Activated CD4-positive, alpha-beta T cell treated with anti-CD3 and anti-CD28 coated beads for 24 hours (primary cell): Measurements from ENCODE around the gene GEMIN5.
A peak's percentile ranks its signal among the peaks of the same experiment; 100 is the strongest.
"Not testable (repeated sequence)": the region's sequence is repeated elsewhere in the genome, so short reads cannot be mapped to it uniquely, and the experiment has no call there.

Experiments
- DNase-seq, 2 donors: peaks; one replicate each; pipeline ENCODE4 v3.0.0-alpha.2; 2020; ENCODE audit warnings: low read depth in 2 of 2

The GEMIN5 gene

GRCh38 chr5:154937718-154938466 lies at the start of gene GEMIN5:
Gene GEMIN5, minus strand, starts transcription at chr5:154938211. Its CDS starts 78 bp downstream, at chr5:154938133.
- DNase-seq, result peak; percentile 76

GRCh38 chr5:154986151-154986550 lies 48.1 kb upstream of the GEMIN5 start:
- DNase-seq, result no peak

- DNase-seq, result no peak
Measured at GRCh38 chr5:154984946-154985516, 47.0 kb upstream of the GEMIN5 start.

- not testable (repeated sequence) for DNase-seq
Measured at GRCh38 chr5:154978294-154978693, 40.3 kb upstream of the GEMIN5 start.

- DNase-seq, result no peak
Measured at GRCh38 chr5:154977409-154977808, 39.4 kb upstream of the GEMIN5 start.

- not testable (repeated sequence) for DNase-seq
Measured at GRCh38 chr5:154976082-154976481, 38.1 kb upstream of the GEMIN5 start.

- no peak for DNase-seq
Measured at GRCh38 chr5:154972476-154973080, 34.6 kb upstream of the GEMIN5 start.

GRCh38 chr5:154971501-154971900 lies 33.5 kb upstream of the GEMIN5 start:
- DNase-seq, result no peak

- DNase-seq, result no peak
Measured at GRCh38 chr5:154970759-154971158, 32.7 kb upstream of the GEMIN5 start.

- DNase-seq, result no peak
Measured at GRCh38 chr5:154968953-154969352, 30.9 kb upstream of the GEMIN5 start.

- no peak for DNase-seq
Measured at GRCh38 chr5:154967421-154968024, 29.5 kb upstream of the GEMIN5 start.

- DNase-seq, result no peak
Measured at GRCh38 chr5:154966874-154967273, 28.9 kb upstream of the GEMIN5 start.

- DNase-seq, result no peak
Measured at GRCh38 chr5:154966081-154966841, 28.2 kb upstream of the GEMIN5 start.

GRCh38 chr5:154962494-154962893 lies 24.5 kb upstream of the GEMIN5 start:
- no peak for DNase-seq

- no peak for DNase-seq
Measured at GRCh38 chr5:154956712-154957111, 18.7 kb upstream of the GEMIN5 start.

- DNase-seq, result no peak
Measured at GRCh38 chr5:154949781-154950180, 11.8 kb upstream of the GEMIN5 start.

- no peak for DNase-seq
Measured at GRCh38 chr5:154948313-154948712, 10.3 kb upstream of the GEMIN5 start.

GRCh38 chr5:154947778-154948177 lies 9.8 kb upstream of the GEMIN5 start:
- no peak for DNase-seq

GRCh38 chr5:154945695-154946301 lies 7.8 kb upstream of the GEMIN5 start:
- no peak for DNase-seq

- no peak for DNase-seq
Measured at GRCh38 chr5:154944716-154945115, 6.7 kb upstream of the GEMIN5 start.

GRCh38 chr5:154943527-154943926 lies 5.5 kb upstream of the GEMIN5 start:
- no peak for DNase-seq
